HG02885 (cell line): Measurements from ENCODE around the gene FNDC3B.
"Not testable (repeated sequence)": the region's sequence is repeated elsewhere in the genome, so short reads cannot be mapped to it uniquely, and the experiment has no call there.

Experiments used
- ATAC-seq: cut with Tn5 transposase; IDR thresholded peaks from one replicate; pipeline ENCODE4 v1.9.1; 2021; ENCODE audit warnings: mild to moderate bottlenecking; ENCODE audit not compliant: unreplicated experiment, poor library complexity

Gene FNDC3B

GRCh38 chr3:172090035-172090434, 50.7 kb downstream of the FNDC3B start:
- no peak for ATAC-seq

- ATAC-seq, result no peak
Observed at GRCh38 chr3:172092658-172093057, 53.3 kb downstream of the FNDC3B start.

- ATAC-seq, result not testable (repeated sequence)
Observed at GRCh38 chr3:172093581-172094443, 54.4 kb downstream of the FNDC3B start.

- ATAC-seq, result peak; percentile 86
Observed at GRCh38 chr3:172094621-172095557, 55.5 kb downstream of the FNDC3B start.

GRCh38 chr3:172096881-172097420, 57.6 kb downstream of the FNDC3B start:
- no peak for ATAC-seq

GRCh38 chr3:172097585-172097984, 58.2 kb downstream of the FNDC3B start:
- no peak for ATAC-seq

- no peak for ATAC-seq
Observed at GRCh38 chr3:172098698-172099494, 59.5 kb downstream of the FNDC3B start.

GRCh38 chr3:172099495-172099808, 60.1 kb downstream of the FNDC3B start:
- no peak for ATAC-seq

- no peak for ATAC-seq
Observed at GRCh38 chr3:172100482-172100881, 61.1 kb downstream of the FNDC3B start.

GRCh38 chr3:172101107-172101506, 61.7 kb downstream of the FNDC3B start:
- ATAC-seq, result peak; percentile 74

- ATAC-seq, result no peak
Observed at GRCh38 chr3:172102123-172102882, 62.9 kb downstream of the FNDC3B start.

GRCh38 chr3:172102883-172103310, 63.5 kb downstream of the FNDC3B start:
- no peak for ATAC-seq

- ATAC-seq, result no peak
Observed at GRCh38 chr3:172103724-172104123, 64.3 kb downstream of the FNDC3B start.

- no peak for ATAC-seq
Observed at GRCh38 chr3:172104471-172105072, 65.2 kb downstream of the FNDC3B start.

- ATAC-seq, result no peak
Observed at GRCh38 chr3:172106037-172106954, 66.9 kb downstream of the FNDC3B start.

GRCh38 chr3:172106989-172107388, 67.6 kb downstream of the FNDC3B start:
- ATAC-seq, result peak; percentile 52

- peak; percentile 95 for ATAC-seq
Observed at GRCh38 chr3:172107403-172107802, 68.0 kb downstream of the FNDC3B start.
